Subcutaneous abdominal adipose tissue (tissue), 5 donors: ENCODE measurements around the gene CCDC116.
A peak's percentile ranks its signal among the peaks of the same experiment; 100 is the strongest.
"Not testable (repeated sequence)": the region's sequence is repeated elsewhere in the genome, so short reads cannot be mapped to it uniquely, and the experiment has no call there.

Experiments
- H3K27ac ChIP-seq: one replicate; pipeline ENCODE4 v1.7.0; 2013; ENCODE audit warnings: low read depth, mild to moderate bottlenecking, inconsistent platforms, low read length, moderate library complexity
- H3K27me3 ChIP-seq, 5 donors: one replicate each; pipeline ENCODE4 v1.7.0; 2013; ENCODE audit warnings: low read length in 5 of 5, inconsistent platforms in 1 of 5; ENCODE audit not compliant: control insufficient read depth in 5 of 5, insufficient read depth in 4 of 5
- H3K36me3 ChIP-seq, 5 donors: one replicate each; pipeline ENCODE4 v1.7.0; 2013; ENCODE audit warnings: low read length in 5 of 5; ENCODE audit not compliant: control insufficient read depth in 5 of 5, insufficient read depth in 5 of 5
- H3K4me1 ChIP-seq, 5 donors: one replicate each; pipeline ENCODE4 v1.7.0; 2013; ENCODE audit warnings: low read length in 5 of 5, mild to moderate bottlenecking in 3 of 5, moderate library complexity in 1 of 5; ENCODE audit not compliant: control insufficient read depth in 5 of 5, insufficient read depth in 5 of 5
- H3K4me3 ChIP-seq, 5 donors: one replicate each; pipeline ENCODE4 v1.7.0; 2013; ENCODE audit warnings: low read length in 5 of 5, low read depth in 1 of 5
- H3K9ac ChIP-seq, 5 donors: one replicate each; pipeline ENCODE4 v1.7.0; 2013; ENCODE audit warnings: low read length in 5 of 5, mild to moderate bottlenecking in 4 of 5, moderate library complexity in 3 of 5
- H3K9me3 ChIP-seq, 5 donors: one replicate each; pipeline ENCODE4 v1.7.0; 2013; ENCODE audit warnings: low read length in 5 of 5; ENCODE audit not compliant: control insufficient read depth in 5 of 5
- donor health status: healthy.
- donor health status: healthy.
- donor health status: healthy.
- donor health status: healthy.
- donor health status: healthy.

The CCDC116 gene

GRCh38 chr22:21641789-21642583 is 9.4 kb downstream of the CCDC116 start, which contains the start of gene SDF2L1:
Gene SDF2L1, plus strand, starts transcription at chr22:21642302. Its CDS starts 35 bp downstream, at chr22:21642337.
- H3K27ac ChIP-seq = peak within 1 kb of the TSS; percentile 52
- H3K27me3 ChIP-seq = no peaks in the 10 kb centered on the region
- H3K4me3 ChIP-seq = peak within 1 kb of the TSS; percentile 43 to 81 (median 74)
- H3K36me3 ChIP-seq = peaks cover 0 to 6% (median 0%) of the 10 kb centered on the region in 5 donors
- H3K9ac ChIP-seq = peak within 1 kb of the TSS in 4 of 5 donors; percentile 46 to 83 (median 79)
- H3K4me1 ChIP-seq = peaks cover 2 to 32% (median 22%) of the 10 kb centered on the region in 5 donors
- no peaks in the 10 kb centered on the region for H3K9me3 ChIP-seq

GRCh38 chr22:21642584-21643448 is 10.3 kb downstream of the CCDC116 start:
- Histone ChIP-seq H3K4me1 (peaks cover 2 to 32% (median 22%) of the 10 kb centered on the region in 5 donors), H3K36me3 (peaks cover 0 to 6% (median 0%) of the 10 kb centered on the region in 5 donors), H3K9ac (peak overlapping the region in 4 of 5 donors; percentile 46 to 83 (median 78)), H3K9me3 (no peaks in the 10 kb centered on the region), H3K27me3 (no peaks in the 10 kb centered on the region), H3K4me3 (peak overlapping the region; percentile 29 to 81 (median 70)), H3K27ac (no peak overlapping the region)

- peaks cover 0 to 6% (median 0%) of the 10 kb centered on the region in 5 donors for H3K36me3 ChIP-seq
- no peaks in the 10 kb centered on the region for H3K27me3 ChIP-seq
- no peaks in the 10 kb centered on the region for H3K9me3 ChIP-seq
- peak overlapping the region in 3 of 5 donors; percentile 29 to 81 (median 78) for H3K4me3 ChIP-seq
- peak overlapping the region in 2 of 5 donors; percentile 80 to 83 for H3K9ac ChIP-seq
- no peak overlapping the region for H3K27ac ChIP-seq
- peaks cover 2 to 32% (median 22%) of the 10 kb centered on the region in 5 donors for H3K4me1 ChIP-seq
These were observed 11.2 kb downstream of the CCDC116 start for GRCh38 chr22:21643533-21644357.

- H3K9me3 ChIP-seq, H3K36me3 ChIP-seq: not testable (repeated sequence)
These were observed 13.0 kb downstream of the CCDC116 start for GRCh38 chr22:21645513-21645912.

GRCh38 chr22:21646608-21647590 is 14.3 kb downstream of the CCDC116 start:
- Histone ChIP-seq H3K27me3 (no peaks in the 10 kb centered on the region), H3K36me3 (peaks cover 0 to 6% (median 0%) of the 10 kb centered on the region in 5 donors), H3K4me1 (peaks cover 0 to 34% (median 22%) of the 10 kb centered on the region in 5 donors), H3K4me3 (no peak overlapping the region), H3K27ac (no peak overlapping the region), H3K9ac (no peak overlapping the region), H3K9me3 (no peaks in the 10 kb centered on the region)

More at GRCh38 chr22:21645513-21645912, 13.0 kb downstream of the CCDC116 start:
- H3K27me3 ChIP-seq, H3K27ac ChIP-seq, H3K4me3 ChIP-seq, H3K9ac ChIP-seq: not testable (repeated sequence)
- H3K4me1 ChIP-seq = peaks cover 2 to 32% (median 22%) of the 10 kb centered on the region in 5 donors

- Histone ChIP-seq H3K27ac (no peak overlapping the region), H3K9me3 (no peaks in the 10 kb centered on the region), H3K4me1 (peaks cover 0 to 27% (median 17%) of the 10 kb centered on the region in 5 donors), H3K4me3 (no peak overlapping the region), H3K9ac (no peak overlapping the region), H3K36me3 (no peaks in the 10 kb centered on the region), H3K27me3 (peaks cover 0 to 3% (median 0%) of the 10 kb centered on the region in 5 donors)
These were observed 17.7 kb downstream of the CCDC116 start for GRCh38 chr22:21650280-21650679.

GRCh38 chr22:21650823-21651520 is 18.4 kb downstream of the CCDC116 start:
- Histone ChIP-seq H3K4me1 (peaks cover 0 to 27% (median 17%) of the 10 kb centered on the region in 5 donors), H3K9ac (peak overlapping the region in 3 of 5 donors; percentile 59 to 75 (median 70)), H3K4me3 (peak overlapping the region; percentile 45 to 73 (median 66)), H3K27ac (no peak overlapping the region), H3K36me3 (no peaks in the 10 kb centered on the region), H3K27me3 (peaks cover 0 to 3% (median 0%) of the 10 kb centered on the region in 5 donors), H3K9me3 (no peaks in the 10 kb centered on the region)

- peak overlapping the region in 4 of 5 donors; percentile 2 to 75 (median 64) for H3K9ac ChIP-seq
- H3K9me3 ChIP-seq = no peaks in the 10 kb centered on the region
- H3K27ac ChIP-seq = no peak overlapping the region
- H3K4me1 ChIP-seq = peaks cover 0 to 25% (median 17%) of the 10 kb centered on the region in 5 donors
- H3K27me3 ChIP-seq = peaks cover 0 to 4% (median 1%) of the 10 kb centered on the region in 5 donors
- no peaks in the 10 kb centered on the region for H3K36me3 ChIP-seq
- H3K4me3 ChIP-seq = peak overlapping the region; percentile 45 to 73 (median 66)
These were observed 19.0 kb downstream of the CCDC116 start for GRCh38 chr22:21651521-21652009.
